Mucosa of gallbladder (tissue), 1 donor: ENCODE measurements around the gene PIK3R1. TPM values are rescaled to one million over a fixed set of nuclear protein-coding genes. Genes with fewer than 3 reads are reported as not detected.

ENCODE experiments used
- DNase-seq: peaks from one replicate; pipeline ENCODE4 v3.0.0-alpha.2; 2020; ENCODE audit warnings: low spot score
- total RNA-seq: library from RNA; stranded (reverse); gene quantifications from one replicate; pipeline ENCODE4 v1.2.1, GENCODE V29; 2021
- donor health status: DM: no; HTN: no; CAD: no.

Gene PIK3R1
- 125 TPM for total RNA-seq

- DNase-seq: peak; percentile 96
These were observed at the start of gene PIK3R1 for GRCh38 chr5:68215208-68215897. Gene PIK3R1 (plus strand): TSS chr5:68215756. CDS start chr5:68226676, 10,920 bp downstream.

- DNase-seq: no peak
These were observed 48.3 kb upstream of the PIK3R1 start for GRCh38 chr5:68167195-68167651.

GRCh38 chr5:68169903-68170302 lies 45.7 kb upstream of the PIK3R1 start:
- DNase-seq: no peak

- DNase-seq: peak; percentile 70
These were observed 44.6 kb upstream of the PIK3R1 start for GRCh38 chr5:68170826-68171558.

GRCh38 chr5:68172314-68172713 lies 43.2 kb upstream of the PIK3R1 start:
- peak; percentile 40 for DNase-seq

GRCh38 chr5:68173007-68173406 lies 42.5 kb upstream of the PIK3R1 start:
- no peak for DNase-seq

GRCh38 chr5:68176253-68176652 lies 39.3 kb upstream of the PIK3R1 start:
- no peak for DNase-seq

GRCh38 chr5:68176802-68177479 lies 38.6 kb upstream of the PIK3R1 start:
- DNase-seq: no peak

- no peak for DNase-seq
These were observed 37.9 kb upstream of the PIK3R1 start for GRCh38 chr5:68177676-68178075.

GRCh38 chr5:68178579-68178978 lies 37.0 kb upstream of the PIK3R1 start:
- DNase-seq: no peak

GRCh38 chr5:68180121-68181038 lies 35.2 kb upstream of the PIK3R1 start:
- DNase-seq: peak; percentile 53

- no peak for DNase-seq
These were observed 34.4 kb upstream of the PIK3R1 start for GRCh38 chr5:68181039-68181599.

- no peak for DNase-seq
These were observed 33.5 kb upstream of the PIK3R1 start for GRCh38 chr5:68182094-68182493.

GRCh38 chr5:68182534-68182933 lies 33.0 kb upstream of the PIK3R1 start:
- no peak for DNase-seq

- peak; percentile 18 for DNase-seq
These were observed 28.1 kb upstream of the PIK3R1 start for GRCh38 chr5:68187268-68188055.

- no peak for DNase-seq
These were observed 26.4 kb upstream of the PIK3R1 start for GRCh38 chr5:68189171-68189570.

- no peak for DNase-seq
These were observed 25.9 kb upstream of the PIK3R1 start for GRCh38 chr5:68189613-68190012.

GRCh38 chr5:68190619-68191018 lies 24.9 kb upstream of the PIK3R1 start:
- no peak for DNase-seq

- no peak for DNase-seq
These were observed 24.3 kb upstream of the PIK3R1 start for GRCh38 chr5:68191083-68191791.

- DNase-seq: no peak
These were observed 22.9 kb upstream of the PIK3R1 start for GRCh38 chr5:68192679-68193060.
